Measurements from ENCODE around the gene TSN.
"Not testable (repeated sequence)": the region's sequence is repeated elsewhere in the genome, so short reads cannot be mapped to it uniquely, and the experiment has no call there.

The TSN gene

DNA sequence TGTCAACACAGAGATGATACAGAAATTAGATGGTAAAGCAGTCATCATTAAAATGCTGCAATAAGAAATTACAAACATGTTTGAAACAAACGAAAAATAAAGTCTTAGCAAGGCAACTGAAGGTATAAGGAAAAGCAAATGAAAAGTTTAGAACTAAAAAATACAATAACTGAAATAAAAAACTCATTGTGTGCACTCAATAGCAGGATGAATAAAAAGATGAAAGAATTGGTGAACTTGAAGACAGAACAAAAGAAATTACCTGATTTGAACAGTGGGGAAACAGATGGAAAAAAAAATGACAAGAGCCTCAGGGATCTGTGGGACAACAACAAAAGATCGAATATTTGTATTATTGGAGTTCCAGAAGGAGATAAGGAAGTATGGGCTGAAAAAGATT is 46.5 kb downstream of the TSN start:
- DNase-seq (ENCODE audit: low read depth in 2 of 2), result no peak

DNA sequence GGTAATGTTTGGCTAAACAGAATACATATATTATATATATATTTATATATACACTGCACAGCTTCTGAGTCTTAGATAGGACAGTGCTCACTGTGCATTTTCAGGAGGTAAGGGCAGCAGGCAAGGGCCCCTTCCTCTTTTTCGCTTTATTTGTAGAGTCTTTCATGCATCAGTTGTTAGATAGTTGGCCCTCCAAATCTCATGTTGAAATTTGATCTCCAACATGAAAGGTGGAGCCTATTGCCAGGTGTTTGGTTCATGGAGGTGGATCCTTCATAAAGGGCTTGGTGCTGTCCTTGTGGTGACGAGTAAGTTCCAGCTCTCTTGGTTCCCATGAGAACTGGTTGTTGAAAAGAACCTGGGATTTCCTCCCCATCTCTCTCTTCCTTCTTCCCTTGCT is 48.1 kb downstream of the TSN start:
- no peak for DNase-seq (ENCODE audit: low read depth in 2 of 2)

GRCh38 chr2:121804340-121804739 is 48.9 kb downstream of the TSN start:
- DNase-seq (ENCODE audit: low read depth in 2 of 2), result no peak

DNA sequence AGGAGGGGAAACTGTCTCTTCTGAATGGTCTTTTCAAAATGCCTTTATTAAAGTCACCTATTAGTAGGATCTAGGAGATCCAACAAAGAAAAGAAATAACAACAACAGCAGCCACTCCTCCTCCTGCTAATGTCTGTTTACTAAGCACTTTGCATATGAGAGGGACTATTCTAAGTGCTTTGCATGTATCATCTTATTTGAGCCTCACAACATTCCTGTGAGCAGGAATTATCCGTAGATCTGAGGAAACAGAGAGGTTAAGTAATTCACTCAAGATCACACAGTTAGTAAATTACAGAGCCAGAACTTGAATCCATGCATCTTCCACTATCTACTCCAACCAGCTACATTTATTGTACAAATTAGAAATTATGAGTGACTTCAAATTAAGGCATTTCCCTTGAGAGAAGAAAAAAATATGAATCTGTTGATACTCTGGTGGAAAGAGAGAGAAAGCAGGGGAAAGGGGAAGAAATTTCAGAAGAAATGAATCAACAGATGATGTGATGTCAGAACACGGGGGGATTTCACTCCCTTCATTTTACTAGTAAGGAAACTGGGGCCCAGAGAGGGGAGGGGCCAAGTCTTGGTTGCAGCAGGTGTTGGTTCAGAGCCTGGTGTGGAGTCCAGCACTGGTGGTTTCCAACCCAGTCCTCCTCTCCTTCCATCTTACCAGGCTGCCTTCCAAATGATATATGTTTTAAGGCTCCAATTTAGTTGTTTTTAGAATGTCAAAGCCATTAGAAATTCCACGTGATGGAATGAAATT is 49.7 kb downstream of the TSN start:
- no peak for DNase-seq (ENCODE audit: low read depth in 2 of 2)

- DNase-seq (ENCODE audit: low read depth in 2 of 2), result no peak
Observed at GRCh38 chr2:121805766-121806143, 50.3 kb downstream of the TSN start.

GRCh38 chr2:121807771-121808170 is 52.3 kb downstream of the TSN start:
- not testable (repeated sequence) for DNase-seq (ENCODE audit: low read depth in 2 of 2)

DNA sequence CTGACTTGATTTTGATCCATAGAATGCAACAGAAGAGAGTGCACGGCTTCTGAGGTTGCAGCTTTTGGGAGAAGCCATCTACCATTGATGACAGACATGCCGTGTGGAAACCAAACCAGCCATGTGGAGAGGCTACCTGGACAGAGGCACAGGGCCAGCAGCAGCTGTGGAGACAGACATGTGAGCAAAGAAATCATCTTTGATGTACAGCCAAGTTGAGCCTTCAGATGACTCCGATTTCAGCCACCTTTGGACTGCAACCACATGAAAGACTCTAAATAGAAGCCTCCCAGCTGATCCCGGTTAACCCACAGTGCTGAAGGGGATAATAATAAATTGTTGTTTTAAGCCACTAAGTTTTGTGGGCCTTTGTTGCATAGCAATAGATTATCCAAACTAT is 54.2 kb downstream of the TSN start:
- no peak for DNase-seq (ENCODE audit: low read depth in 2 of 2)

- no peak for DNase-seq (ENCODE audit: low read depth in 2 of 2)
Observed at GRCh38 chr2:121810959-121811853, 55.8 kb downstream of the TSN start.

DNA sequence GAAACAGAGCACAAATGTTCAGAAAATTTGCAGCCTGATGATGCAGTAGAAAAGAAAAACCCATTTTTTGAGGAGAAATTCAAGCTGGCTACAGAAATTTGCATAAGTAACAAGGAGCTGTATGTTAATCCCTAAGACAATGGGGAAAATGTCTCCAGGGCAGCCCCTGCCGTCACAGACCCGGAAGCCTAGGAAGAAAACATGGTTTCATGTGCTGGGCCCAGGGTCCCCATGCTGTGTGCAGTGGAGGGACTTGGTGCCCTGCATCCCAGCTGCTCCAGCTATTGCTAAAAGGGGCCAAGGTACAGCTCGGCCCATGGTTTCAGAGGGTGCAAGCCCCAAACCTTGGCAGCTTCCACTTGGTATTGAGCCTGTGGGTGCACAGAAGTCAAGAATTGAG is 57.6 kb downstream of the TSN start:
- not testable (repeated sequence) for DNase-seq (ENCODE audit: low read depth in 2 of 2)

DNA sequence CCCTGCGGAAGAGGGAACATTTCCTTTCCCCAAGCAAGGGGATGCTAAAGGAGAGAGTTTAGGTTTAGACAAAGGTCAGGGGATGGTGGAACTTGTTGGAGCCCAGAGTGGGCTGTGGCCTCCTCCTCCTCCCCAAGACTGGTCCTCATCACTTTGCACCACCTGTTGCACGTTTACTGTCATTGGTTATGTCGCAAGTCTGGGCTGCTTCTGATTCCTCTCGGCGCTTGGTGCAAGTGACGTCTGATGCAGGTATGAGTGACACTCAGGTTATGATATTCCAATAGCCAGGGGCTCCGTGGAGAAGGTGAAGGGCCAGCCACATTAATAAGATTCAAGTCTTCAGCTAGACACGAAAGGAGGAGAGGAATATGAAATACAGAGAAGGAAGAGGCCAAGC is 59.8 kb downstream of the TSN start:
- DNase-seq (ENCODE audit: low read depth in 2 of 2), result no peak

DNA sequence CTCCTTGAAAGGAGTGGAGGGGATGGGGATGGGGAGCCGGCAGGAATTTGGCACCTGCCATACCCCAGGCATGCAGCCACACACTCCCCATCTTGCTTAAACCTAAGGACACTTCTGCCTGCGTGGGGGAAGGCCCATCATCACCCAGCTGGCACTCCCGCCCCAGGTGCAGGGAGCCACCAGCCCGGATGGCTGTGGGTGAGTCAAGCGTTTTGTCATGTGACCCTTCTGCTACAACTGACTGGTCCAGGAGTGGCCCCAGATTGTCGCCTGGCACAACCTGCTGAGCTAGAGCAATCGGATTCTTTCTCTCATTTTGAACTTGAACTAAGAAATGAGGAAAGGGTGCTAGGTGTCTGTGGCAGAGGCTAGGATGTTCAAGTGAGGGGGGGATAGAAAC is 61.3 kb downstream of the TSN start:
- no peak for DNase-seq (ENCODE audit: low read depth in 2 of 2)

DNA sequence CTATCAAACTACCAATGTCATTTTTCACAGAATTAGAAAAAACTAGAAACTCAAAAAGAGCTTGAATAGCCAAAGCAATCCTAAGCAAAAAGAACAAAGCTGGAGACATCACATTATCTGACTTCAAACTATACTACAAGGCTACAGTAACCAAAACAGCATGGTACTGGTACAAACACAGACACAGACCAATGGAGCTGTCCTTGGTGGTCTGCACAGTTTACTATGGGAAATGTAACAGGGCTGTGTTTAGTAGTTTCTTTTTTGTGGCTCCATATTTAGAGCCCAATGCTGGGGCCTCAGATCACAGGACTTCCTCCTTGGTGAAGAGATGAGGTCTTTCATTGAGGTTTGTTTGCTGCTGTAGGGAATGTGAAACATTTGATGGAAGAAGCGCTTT is 61.9 kb downstream of the TSN start:
- DNase-seq (ENCODE audit: low read depth in 2 of 2), result not testable (repeated sequence)
